Omental fat pad (tissue), 4 donors: ENCODE data around the gene FBXO45. TPM values are rescaled to one million over a fixed set of nuclear protein-coding genes. Genes with fewer than 3 reads are reported as not detected.
"Not testable (repeated sequence)": the region's sequence is repeated elsewhere in the genome, so short reads cannot be mapped to it uniquely, and the experiment has no call there.

Source experiments
- ATAC-seq: fragments of 150-250 bp; one replicate; pipeline ENCODE4 v1.9.1; 2016; ENCODE audit warnings: mild to moderate bottlenecking, moderate library complexity; ENCODE audit not compliant: low FRiP score
- DNase-seq: peaks from one replicate; pipeline ENCODE4 v3.0.0-alpha.2; 2019; ENCODE audit warnings: low spot score
- total RNA-seq, 4 donors: library from RNA; depleted of rRNA; stranded (reverse); fragments of >200 nt; gene quantifications; one replicate each; pipeline ENCODE4 v1.1.0, GENCODE V29; 2016
- TF ChIP-seq, protein P1 (sequence below), 3 donors: fragments of 450-650 bp; IDR thresholded peaks; one replicate each; pipeline ENCODE4 v1.5.1; 2016 to 2017; ENCODE audit warnings: antibody characterized with exemption in 3 of 3, mild to moderate bottlenecking in 3 of 3, moderate library complexity in 2 of 3

Gene FBXO45
- total RNA-seq, 4 donors from 2014 or later, result 7.0 to 11.3 (median 7.1) TPM

DNA sequence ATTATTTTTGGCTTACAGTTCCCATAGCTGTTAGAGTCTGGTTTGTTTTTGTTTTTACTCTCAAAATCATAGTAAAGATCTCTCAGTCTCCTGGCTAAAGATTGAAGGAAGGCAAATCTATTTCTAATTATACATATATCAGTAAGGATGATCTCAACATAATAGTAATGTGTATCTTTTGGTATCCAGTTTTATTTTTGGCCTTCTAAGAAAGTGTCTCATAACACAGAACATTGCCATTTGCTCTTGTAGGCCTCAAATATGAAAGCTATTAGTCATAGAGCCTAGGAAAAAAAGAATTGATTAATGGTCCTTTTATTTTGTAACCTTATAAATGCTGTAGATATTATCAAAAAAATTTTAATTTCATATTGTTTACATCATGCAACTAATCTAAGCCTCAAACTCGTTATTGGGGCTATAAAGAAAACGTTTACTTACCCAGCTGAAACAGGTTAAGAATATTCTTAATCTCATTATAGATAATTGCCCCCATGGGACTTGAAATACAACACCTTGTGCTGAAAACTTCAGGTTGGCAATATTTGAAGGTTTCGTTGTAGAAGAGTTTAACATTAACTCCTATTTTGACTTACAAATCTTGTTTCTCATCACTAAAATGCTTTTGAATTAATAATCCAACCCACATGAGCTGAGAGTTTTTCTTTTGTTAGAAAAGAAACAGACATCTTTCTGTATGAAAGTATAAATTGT is 16.7 kb downstream of the FBXO45 start:
- ATAC-seq (no peak), DNase-seq (no peak)
- TF ChIP-seq, protein P1, sequence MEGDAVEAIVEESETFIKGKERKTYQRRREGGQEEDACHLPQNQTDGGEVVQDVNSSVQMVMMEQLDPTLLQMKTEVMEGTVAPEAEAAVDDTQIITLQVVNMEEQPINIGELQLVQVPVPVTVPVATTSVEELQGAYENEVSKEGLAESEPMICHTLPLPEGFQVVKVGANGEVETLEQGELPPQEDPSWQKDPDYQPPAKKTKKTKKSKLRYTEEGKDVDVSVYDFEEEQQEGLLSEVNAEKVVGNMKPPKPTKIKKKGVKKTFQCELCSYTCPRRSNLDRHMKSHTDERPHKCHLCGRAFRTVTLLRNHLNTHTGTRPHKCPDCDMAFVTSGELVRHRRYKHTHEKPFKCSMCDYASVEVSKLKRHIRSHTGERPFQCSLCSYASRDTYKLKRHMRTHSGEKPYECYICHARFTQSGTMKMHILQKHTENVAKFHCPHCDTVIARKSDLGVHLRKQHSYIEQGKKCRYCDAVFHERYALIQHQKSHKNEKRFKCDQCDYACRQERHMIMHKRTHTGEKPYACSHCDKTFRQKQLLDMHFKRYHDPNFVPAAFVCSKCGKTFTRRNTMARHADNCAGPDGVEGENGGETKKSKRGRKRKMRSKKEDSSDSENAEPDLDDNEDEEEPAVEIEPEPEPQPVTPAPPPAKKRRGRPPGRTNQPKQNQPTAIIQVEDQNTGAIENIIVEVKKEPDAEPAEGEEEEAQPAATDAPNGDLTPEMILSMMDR (IDR thresholded peaks at IDR 0.05), result no peak

DNA sequence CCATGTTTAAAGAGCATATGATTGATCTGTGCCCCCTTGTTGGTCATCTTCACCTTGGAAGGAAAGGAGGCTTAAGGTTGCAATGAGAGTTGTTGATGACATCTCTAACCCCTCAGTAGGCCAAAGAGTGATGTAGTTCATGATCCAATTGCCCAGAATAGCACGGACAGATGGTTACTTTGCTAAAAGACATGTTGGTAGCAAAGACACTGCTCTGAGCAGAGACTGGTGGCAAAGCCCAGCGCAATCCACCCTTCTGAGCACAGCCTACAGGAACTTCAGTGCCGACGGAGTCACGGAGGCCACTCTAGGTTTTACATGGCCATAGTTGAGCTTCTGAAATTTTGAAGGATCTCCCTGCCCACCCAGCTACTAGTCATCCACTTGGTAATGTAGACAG is 21.8 kb downstream of the FBXO45 start:
- TF ChIP-seq, protein P1 (IDR thresholded peaks at IDR 0.05), result no peak
- no peak for ATAC-seq

DNA sequence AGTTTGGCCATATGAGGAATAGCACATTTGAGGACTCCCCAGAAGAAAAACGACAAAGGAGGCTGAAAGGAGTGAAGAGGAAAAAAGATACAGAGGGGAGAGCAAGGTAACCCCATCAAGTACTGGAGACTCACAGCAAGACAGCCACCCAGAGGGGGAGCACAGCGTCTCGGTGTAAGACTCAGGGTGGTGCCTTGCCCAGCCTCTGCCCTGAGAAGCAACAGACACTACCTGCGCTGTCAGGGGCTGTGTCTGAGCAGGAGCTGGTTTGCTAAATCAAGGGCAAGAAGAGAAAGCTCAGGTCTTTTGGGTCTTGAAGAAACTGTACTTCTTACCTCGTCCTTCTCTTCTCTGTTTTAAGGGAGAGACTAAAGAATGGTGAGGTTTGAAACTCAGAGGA is 27.9 kb downstream of the FBXO45 start:
- no peak for DNase-seq
- no peak for ATAC-seq
- TF ChIP-seq, protein P1 (IDR thresholded peaks at IDR 0.05), result no peak

More for the DNA sequence above, 21.8 kb downstream of the FBXO45 start:
- no peak for DNase-seq

DNA sequence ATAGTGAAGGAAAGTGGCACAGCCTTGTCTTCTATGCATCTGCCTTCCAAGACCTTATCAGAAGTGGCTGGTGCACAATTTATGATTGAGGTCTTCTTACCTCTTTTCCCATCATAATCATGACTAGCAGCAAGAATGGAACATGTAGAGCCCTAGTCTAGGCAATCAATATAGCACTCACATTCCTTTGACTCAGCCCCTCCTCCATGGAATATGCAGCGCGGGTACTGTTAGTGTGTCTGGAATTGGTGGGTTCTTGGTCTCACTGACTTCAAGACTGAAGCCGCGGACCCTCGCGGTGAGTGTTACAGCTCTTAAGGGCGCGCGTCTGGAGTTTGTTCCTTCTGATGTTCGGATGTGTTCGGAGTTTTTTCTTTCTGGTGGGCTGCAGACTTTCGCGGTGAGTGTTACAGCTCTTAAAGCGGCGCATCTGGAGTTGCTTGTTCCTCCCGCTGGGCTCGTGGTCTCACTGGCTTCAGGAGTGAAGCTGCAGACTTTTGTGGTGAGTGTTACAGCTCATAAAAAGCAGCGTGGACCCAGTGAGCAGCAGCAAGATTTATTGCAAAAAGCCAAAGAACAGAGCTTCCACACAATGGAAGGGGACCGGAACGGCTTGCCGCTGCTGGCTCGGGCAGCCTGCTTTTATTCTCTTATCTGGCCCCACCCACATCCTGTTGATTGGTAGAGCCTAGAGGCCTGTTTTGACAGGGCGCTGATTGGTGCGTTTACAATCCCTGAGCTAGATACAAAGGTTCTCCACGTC is 29.7 kb downstream of the FBXO45 start:
- DNase-seq, ATAC-seq: not testable (repeated sequence)

DNA sequence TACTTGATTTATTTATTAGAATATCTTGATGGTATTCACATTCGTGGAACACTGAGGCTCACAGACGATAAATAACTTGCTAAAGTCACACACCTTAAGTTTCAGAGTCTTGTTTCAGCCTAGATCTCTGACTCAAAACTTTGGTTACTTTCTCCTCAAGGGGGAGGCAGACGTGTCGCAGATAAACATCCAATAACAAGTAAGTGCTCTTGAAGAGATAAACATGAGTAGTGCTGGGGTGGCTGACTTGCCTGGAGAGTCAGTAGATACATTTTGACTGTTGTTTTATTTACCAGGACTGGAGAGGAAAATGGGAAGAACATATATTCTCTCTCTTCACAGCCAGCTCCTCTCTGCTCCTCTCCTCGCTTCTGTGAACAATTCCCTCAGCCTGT is 31.3 kb downstream of the FBXO45 start:
- DNase-seq (no peak), ATAC-seq (no peak)
- TF ChIP-seq, protein P1 (IDR thresholded peaks at IDR 0.05), result no peak

DNA sequence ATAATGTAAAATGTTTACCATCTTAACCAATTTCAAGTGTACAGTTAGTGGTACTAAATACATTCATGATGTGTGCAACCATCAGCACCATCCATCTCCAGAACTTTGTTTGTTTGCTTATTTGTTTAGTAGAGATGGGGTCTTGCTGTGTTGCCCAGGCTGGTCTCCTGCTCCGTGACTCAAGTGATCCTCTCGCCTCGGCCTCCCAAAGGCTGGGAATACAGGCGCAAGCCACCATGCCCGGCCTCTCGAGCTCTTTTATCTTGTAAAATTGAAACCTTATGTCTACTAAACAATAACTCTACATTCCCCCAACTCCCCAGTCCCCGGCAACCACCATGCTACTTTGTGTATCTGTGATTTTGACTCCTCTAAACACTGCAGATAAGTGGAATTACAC is 31.9 kb downstream of the FBXO45 start:
- no peak for DNase-seq
- TF ChIP-seq, protein P1 (IDR thresholded peaks at IDR 0.05), result no peak
- no peak for ATAC-seq

DNA sequence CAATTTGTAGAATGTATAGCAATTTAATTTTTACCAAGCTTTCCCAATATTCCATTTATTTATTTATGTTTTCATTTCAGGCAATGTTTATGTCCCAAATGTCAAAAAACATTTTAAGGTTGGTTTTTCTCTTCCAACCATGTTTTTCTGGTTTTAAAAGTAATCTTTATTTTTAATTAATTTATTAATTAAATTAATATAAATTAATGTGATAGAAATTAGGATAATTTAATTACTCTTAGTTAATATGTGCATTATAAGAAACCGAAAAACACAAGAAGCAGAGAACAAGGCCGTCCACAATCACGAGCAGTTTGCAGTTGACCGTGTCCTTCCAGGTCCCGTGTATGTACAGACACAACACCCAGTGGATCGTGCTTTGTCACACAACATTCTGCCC is 34.2 kb downstream of the FBXO45 start:
- DNase-seq (no peak), ATAC-seq (no peak)
- TF ChIP-seq, protein P1 (IDR thresholded peaks at IDR 0.05), result no peak
